WTC11 (cell line): Measurements from ENCODE around the gene TSSC4. TPM values are rescaled to one million over a fixed set of nuclear protein-coding genes. Genes with fewer than 3 reads are reported as not detected.

Experiments
- ATAC-seq: fragments of 200-7000 bp; cut with Tn5 transposase; 2 replicates; pipeline ENCODE4 v1.10.0; 2021; ENCODE audit warnings: mild to moderate bottlenecking, moderate library complexity
- CTCF ChIA-PET: fragments of 300-600 bp; sonication (Branson Sonifier 250); formaldehyde crosslinking; loops from one replicate; lab custom pipeline; 2021; ENCODE audit warnings: antibody characterized with exemption; lab: Charles Lee
- POLR2A ChIA-PET: fragments of 350-600 bp; sonication (Branson Sonifier 250); formaldehyde crosslinking; loops from one replicate; lab custom pipeline; 2021; ENCODE audit warnings: antibody characterized with exemption; lab: Charles Lee
- DNase-seq: peaks from one replicate; pipeline ENCODE4 v3.0.0; 2021; ENCODE audit warnings: low spot score
- H3K27ac Mint-ChIP-seq: 2 replicates; pipeline ENCODE4 v1.8.0; 2021; ENCODE audit warnings: mixed read lengths
- H3K27me3 Mint-ChIP-seq: 2 replicates; pipeline ENCODE4 v1.8.0; 2021; ENCODE audit warnings: low read depth, mild to moderate bottlenecking, moderate library complexity, mixed read lengths
- H3K36me3 Mint-ChIP-seq: 2 replicates; pipeline ENCODE4 v1.8.0; 2021; ENCODE audit warnings: mixed read lengths
- H3K4me1 Mint-ChIP-seq: 2 replicates; pipeline ENCODE4 v1.8.0; 2022; ENCODE audit warnings: mixed read lengths
- H3K4me3 Mint-ChIP-seq: 2 replicates; pipeline ENCODE4 v1.8.0; 2021; ENCODE audit warnings: mild to moderate bottlenecking, moderate library complexity, mixed read lengths
- H3K9me3 Mint-ChIP-seq: 2 replicates; pipeline ENCODE4 v1.8.0; 2021; ENCODE audit warnings: mixed read lengths
- FOXP1 ChIP-seq: sonication (generic); formaldehyde crosslinking; IDR thresholded peaks from 2 replicates; pipeline ENCODE4 v1.8.0; 2022; ENCODE audit warnings: missing genetic modification reagents, mild to moderate bottlenecking, moderate library complexity, borderline replicate concordance
- TEAD1 ChIP-seq: sonication (generic); formaldehyde crosslinking; IDR thresholded peaks from 2 replicates; pipeline ENCODE4 v1.8.0; 2022; ENCODE audit warnings: mild to moderate bottlenecking, missing genetic modification reagents
- ZNF121 ChIP-seq: sonication (generic); formaldehyde crosslinking; IDR thresholded peaks from 2 replicates; pipeline ENCODE4 v1.8.0; 2023; ENCODE audit warnings: missing genetic modification reagents
- ZNF423 ChIP-seq: fragments of 250-450 bp; sonication (Bioruptor Pico); IDR thresholded peaks from 2 replicates; pipeline ENCODE4 v2.1.2; 2022; ENCODE audit warnings: mild to moderate bottlenecking, moderate library complexity
- total RNA-seq: library from RNA; stranded (reverse); gene quantifications from 3 replicates; pipeline ENCODE4 v1.2.3, GENCODE V29; 2021
- TF ChIP-seq, protein P1 (sequence below): fragments of 250-450 bp; sonication (Bioruptor Pico); IDR thresholded peaks from 2 replicates; pipeline ENCODE4 v1.8.0; 2021; ENCODE audit warnings: mild to moderate bottlenecking
- TF ChIP-seq, protein P2 (sequence below): sonication (generic); formaldehyde crosslinking; IDR thresholded peaks from 2 replicates; pipeline ENCODE4 v1.8.1; 2023; ENCODE audit warnings: mild to moderate bottlenecking, moderate library complexity, missing genetic modification reagents
- TF ChIP-seq, protein P3 (sequence below): sonication (generic); formaldehyde crosslinking; IDR thresholded peaks from 2 replicates; pipeline ENCODE4 v1.8.1; 2022; ENCODE audit warnings: mild to moderate bottlenecking, missing genetic modification reagents, moderate library complexity, borderline replicate concordance
- TF ChIP-seq, protein P4 (sequence below): sonication (generic); formaldehyde crosslinking; IDR thresholded peaks from 2 replicates; pipeline ENCODE4 v1.8.0; 2022; ENCODE audit warnings: missing genetic modification reagents

Gene TSSC4
- total RNA-seq, 1 experiment from 2014 or later: 41.4 TPM

DNA sequence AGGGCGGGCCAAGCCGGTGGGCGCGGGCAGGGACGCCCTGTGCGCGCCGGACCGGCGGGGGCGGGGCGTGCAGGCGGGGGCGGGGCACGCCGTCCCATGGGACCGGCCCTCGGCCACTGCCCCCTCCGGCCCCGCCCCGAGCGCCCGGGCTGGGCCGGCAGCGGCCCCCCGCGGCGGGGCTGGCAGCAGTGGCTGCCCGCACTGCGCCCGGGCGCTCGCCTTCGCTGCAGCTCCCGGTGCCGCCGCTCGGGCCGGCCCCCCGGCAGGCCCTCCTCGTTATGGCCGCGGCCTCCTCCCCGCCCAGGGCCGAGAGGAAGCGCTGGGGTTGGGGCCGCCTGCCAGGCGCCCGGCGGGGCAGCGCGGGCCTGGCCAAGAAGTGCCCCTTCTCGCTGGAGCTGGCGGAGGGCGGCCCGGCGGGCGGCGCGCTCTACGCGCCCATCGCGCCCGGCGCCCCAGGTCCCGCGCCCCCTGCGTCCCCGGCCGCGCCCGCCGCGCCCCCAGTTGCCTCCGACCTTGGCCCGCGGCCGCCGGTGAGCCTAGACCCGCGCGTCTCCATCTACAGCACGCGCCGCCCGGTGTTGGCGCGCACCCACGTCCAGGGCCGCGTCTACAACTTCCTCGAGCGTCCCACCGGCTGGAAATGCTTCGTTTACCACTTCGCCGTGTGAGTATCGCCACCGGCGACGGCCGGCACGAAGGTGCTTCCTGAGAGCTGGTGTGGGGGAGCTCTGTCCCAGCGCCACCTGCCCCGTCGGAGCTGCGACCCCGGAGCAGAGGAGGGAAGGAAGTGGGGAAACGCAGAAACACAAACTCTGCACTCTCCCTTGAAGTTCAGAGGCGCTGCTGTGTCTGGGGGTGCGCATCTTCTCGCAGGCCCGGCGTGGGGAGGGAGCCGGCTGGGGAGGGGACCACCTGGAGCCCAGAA, 44.5 kb downstream of the TSSC4 start, which contains the start of gene KCNQ1:
Gene KCNQ1, plus strand, starts transcription at position 188 of the 925 bp plus-strand sequence. Its CDS starts 91 bp downstream, at position 279.
- H3K27ac Mint-ChIP-seq: no peak within 1 kb of the TSS
- peaks cover 3% of the 10 kb centered on the region for H3K4me1 Mint-ChIP-seq
- peak; percentile 91 for ATAC-seq
- POLR2A ChIA-PET: no interaction called here
- TF ChIP-seq FOXP1 (peak; percentile 72), ZNF423 (peak; percentile 22; the same call in 1 of the 2 replicates), ZNF121 (CRISPR knock-in tag) (peak; percentile 84), TEAD1 (0 out of 2 replicates have a peak, but pooled peaks have one; percentile 15)
- TF ChIP-seq, protein P1, sequence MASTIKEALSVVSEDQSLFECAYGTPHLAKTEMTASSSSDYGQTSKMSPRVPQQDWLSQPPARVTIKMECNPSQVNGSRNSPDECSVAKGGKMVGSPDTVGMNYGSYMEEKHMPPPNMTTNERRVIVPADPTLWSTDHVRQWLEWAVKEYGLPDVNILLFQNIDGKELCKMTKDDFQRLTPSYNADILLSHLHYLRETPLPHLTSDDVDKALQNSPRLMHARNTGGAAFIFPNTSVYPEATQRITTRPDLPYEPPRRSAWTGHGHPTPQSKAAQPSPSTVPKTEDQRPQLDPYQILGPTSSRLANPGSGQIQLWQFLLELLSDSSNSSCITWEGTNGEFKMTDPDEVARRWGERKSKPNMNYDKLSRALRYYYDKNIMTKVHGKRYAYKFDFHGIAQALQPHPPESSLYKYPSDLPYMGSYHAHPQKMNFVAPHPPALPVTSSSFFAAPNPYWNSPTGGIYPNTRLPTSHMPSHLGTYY (CRISPR knock-in tag): no peak
- TF ChIP-seq, protein P2, sequence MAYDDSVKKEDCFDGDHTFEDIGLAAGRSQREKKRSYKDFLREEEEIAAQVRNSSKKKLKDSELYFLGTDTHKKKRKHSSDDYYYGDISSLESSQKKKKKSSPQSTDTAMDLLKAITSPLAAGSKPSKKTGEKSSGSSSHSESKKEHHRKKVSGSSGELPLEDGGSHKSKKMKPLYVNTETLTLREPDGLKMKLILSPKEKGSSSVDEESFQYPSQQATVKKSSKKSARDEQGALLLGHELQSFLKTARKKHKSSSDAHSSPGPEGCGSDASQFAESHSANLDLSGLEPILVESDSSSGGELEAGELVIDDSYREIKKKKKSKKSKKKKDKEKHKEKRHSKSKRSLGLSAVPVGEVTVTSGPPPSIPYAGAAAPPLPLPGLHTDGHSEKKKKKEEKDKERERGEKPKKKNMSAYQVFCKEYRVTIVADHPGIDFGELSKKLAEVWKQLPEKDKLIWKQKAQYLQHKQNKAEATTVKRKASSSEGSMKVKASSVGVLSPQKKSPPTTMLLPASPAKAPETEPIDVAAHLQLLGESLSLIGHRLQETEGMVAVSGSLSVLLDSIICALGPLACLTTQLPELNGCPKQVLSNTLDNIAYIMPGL (CRISPR knock-in tag): 0 out of 2 replicates have a peak, but pooled peaks have one; percentile 33
- TF ChIP-seq, protein P3, sequence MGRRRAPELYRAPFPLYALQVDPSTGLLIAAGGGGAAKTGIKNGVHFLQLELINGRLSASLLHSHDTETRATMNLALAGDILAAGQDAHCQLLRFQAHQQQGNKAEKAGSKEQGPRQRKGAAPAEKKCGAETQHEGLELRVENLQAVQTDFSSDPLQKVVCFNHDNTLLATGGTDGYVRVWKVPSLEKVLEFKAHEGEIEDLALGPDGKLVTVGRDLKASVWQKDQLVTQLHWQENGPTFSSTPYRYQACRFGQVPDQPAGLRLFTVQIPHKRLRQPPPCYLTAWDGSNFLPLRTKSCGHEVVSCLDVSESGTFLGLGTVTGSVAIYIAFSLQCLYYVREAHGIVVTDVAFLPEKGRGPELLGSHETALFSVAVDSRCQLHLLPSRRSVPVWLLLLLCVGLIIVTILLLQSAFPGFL: no peak
- peak; percentile 39 for DNase-seq
- H3K36me3 Mint-ChIP-seq: no peaks in the 10 kb centered on the region
- no peaks in the 10 kb centered on the region for H3K9me3 Mint-ChIP-seq
- peak within 1 kb of the TSS; percentile 76 for H3K4me3 Mint-ChIP-seq
- CTCF ChIA-PET: interaction anchor here (1.1 to 2.0 kb wide), 6 partner anchors 8 to 447 kb away, joined by 3 to 9 read pairs (median 4); no protein-coding TSS in a partner anchor
- H3K27me3 Mint-ChIP-seq: peaks cover 86% of the 10 kb centered on the region

DNA sequence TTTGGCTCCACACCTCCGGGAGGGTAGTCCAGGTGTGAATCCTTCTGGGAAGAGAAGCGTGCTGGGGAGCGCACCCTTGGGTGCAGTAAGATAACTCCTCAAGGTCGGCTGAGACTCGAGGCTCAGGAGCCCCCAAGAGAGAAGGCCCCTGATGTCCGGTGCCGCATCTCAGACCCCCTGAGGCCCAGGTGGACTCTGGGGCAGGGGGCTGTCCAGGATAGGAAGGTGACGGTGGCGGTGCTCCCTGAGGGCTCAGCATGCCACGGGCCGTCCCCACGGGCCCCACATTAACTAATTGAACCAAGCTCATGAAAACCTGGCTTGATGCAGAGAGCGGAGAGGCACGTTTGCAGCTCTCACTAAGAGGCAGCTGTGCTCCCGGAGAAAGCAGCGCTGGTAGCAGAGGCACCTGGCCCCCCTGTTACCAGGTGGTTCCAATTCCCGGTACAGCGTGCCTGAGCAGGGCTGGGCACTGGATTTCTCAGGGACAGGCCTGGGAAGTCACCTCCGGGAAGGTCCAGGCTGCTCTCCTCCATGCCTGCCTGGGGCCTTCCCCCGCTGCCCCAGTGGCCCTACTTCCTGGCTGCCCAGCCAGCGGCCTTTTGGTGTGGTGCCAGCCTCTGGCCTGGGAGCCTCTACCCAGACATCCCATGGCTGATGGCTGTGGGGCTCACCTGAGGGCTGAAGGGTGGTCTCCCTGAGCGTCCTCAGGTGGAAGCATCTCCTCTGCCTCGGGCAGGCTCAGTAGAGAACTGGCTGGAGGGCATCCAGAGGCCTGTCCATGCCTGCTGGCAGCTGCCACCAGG, 45.4 kb downstream of the TSSC4 start:
- Mint-ChIP-seq H3K4me1 (peaks cover 3% of the 10 kb centered on the region), H3K4me3 (peak overlapping the region; percentile 76), H3K36me3 (no peaks in the 10 kb centered on the region), H3K27me3 (peaks cover 85% of the 10 kb centered on the region), H3K27ac (no peak overlapping the region), H3K9me3 (no peaks in the 10 kb centered on the region)
- ATAC-seq: no peak
- CTCF ChIA-PET: interaction anchor here (1.1 to 2.0 kb wide), 6 partner anchors 9 to 446 kb away, joined by 3 to 9 read pairs (median 4); no protein-coding TSS in a partner anchor
- TF ChIP-seq, protein P4, sequence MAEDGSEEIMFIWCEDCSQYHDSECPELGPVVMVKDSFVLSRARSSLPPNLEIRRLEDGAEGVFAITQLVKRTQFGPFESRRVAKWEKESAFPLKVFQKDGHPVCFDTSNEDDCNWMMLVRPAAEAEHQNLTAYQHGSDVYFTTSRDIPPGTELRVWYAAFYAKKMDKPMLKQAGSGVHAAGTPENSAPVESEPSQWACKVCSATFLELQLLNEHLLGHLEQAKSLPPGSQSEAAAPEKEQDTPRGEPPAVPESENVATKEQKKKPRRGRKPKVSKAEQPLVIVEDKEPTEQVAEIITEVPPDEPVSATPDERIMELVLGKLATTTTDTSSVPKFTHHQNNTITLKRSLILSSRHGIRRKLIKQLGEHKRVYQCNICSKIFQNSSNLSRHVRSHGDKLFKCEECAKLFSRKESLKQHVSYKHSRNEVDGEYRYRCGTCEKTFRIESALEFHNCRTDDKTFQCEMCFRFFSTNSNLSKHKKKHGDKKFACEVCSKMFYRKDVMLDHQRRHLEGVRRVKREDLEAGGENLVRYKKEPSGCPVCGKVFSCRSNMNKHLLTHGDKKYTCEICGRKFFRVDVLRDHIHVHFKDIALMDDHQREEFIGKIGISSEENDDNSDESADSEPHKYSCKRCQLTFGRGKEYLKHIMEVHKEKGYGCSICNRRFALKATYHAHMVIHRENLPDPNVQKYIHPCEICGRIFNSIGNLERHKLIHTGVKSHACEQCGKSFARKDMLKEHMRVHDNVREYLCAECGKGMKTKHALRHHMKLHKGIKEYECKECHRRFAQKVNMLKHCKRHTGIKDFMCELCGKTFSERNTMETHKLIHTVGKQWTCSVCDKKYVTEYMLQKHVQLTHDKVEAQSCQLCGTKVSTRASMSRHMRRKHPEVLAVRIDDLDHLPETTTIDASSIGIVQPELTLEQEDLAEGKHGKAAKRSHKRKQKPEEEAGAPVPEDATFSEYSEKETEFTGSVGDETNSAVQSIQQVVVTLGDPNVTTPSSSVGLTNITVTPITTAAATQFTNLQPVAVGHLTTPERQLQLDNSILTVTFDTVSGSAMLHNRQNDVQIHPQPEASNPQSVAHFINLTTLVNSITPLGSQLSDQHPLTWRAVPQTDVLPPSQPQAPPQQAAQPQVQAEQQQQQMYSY: no peak
- TF ChIP-seq, protein P2 (CRISPR knock-in tag): no peak
- peak; percentile 30; the same call in 1 of the 2 replicates for TF ChIP-seq ZNF423
- DNase-seq: no peak
- POLR2A ChIA-PET: no interaction called here
